ENCODE results near the gene ATOSA. TPM values are rescaled to one million over a fixed set of nuclear protein-coding genes. Genes with fewer than 3 reads are reported as not detected.
A peak's percentile ranks its signal among the peaks of the same experiment; 100 is the strongest.

ATOSA gene
- total RNA-seq, 1 experiment from 2014 or later: 7.1 TPM

- no peak for DNase-seq (ENCODE audit: extremely low read depth, low read depth)
Observed at GRCh38 chr15:52656412-52656811, 22.8 kb downstream of the ATOSA start.

- DNase-seq (ENCODE audit: extremely low read depth, low read depth): peak; percentile 30
Observed at GRCh38 chr15:52653431-52653964, 25.7 kb downstream of the ATOSA start.

GRCh38 chr15:52652984-52653383 lies 26.2 kb downstream of the ATOSA start:
- peak; percentile 6 for DNase-seq (ENCODE audit: extremely low read depth, low read depth)

GRCh38 chr15:52652286-52652685 lies 26.9 kb downstream of the ATOSA start:
- no peak for DNase-seq (ENCODE audit: extremely low read depth, low read depth)

GRCh38 chr15:52651868-52652267 lies 27.3 kb downstream of the ATOSA start:
- peak; percentile 77 for DNase-seq (ENCODE audit: extremely low read depth, low read depth)

GRCh38 chr15:52651114-52651513 lies 28.1 kb downstream of the ATOSA start:
- DNase-seq (ENCODE audit: extremely low read depth, low read depth): no peak

- no peak for DNase-seq (ENCODE audit: extremely low read depth, low read depth)
Observed at GRCh38 chr15:52649686-52650085, 29.5 kb downstream of the ATOSA start.

- no peak for DNase-seq (ENCODE audit: extremely low read depth, low read depth)
Observed at GRCh38 chr15:52645916-52646315, 33.3 kb downstream of the ATOSA start.

- no peak for DNase-seq (ENCODE audit: extremely low read depth, low read depth)
Observed at GRCh38 chr15:52642386-52643361, 36.5 kb downstream of the ATOSA start.

- DNase-seq (ENCODE audit: extremely low read depth, low read depth): no peak
Observed at GRCh38 chr15:52636459-52636858, 42.7 kb downstream of the ATOSA start.

GRCh38 chr15:52635908-52636307 lies 43.3 kb downstream of the ATOSA start:
- DNase-seq (ENCODE audit: extremely low read depth, low read depth): no peak

Other genes with a start within 250 kb of the ATOSA start
- gene MYO5A, start 150.5 kb downstream of the ATOSA start, total RNA-seq (2014; rRNA removed; shearing (Covaris generic)): 12.1 and 12.6 TPM in 2 replicates
- gene ARPP19, start 110.4 kb downstream of the ATOSA start, total RNA-seq (2014; rRNA removed; shearing (Covaris generic)): 99.9 and 114 TPM in 2 replicates
- gene ONECUT1, start 110.9 kb upstream of the ATOSA start, total RNA-seq (2014; rRNA removed; shearing (Covaris generic)): 0.61 and 1.1 TPM in 2 replicates